Chondrocyte (in vitro differentiated cells): Measurements from ENCODE around the gene ROBO2. TPM values are rescaled to one million over a fixed set of nuclear protein-coding genes. Genes with fewer than 3 reads are reported as not detected.

Experiments
- DNase-seq: peaks from one replicate; pipeline ENCODE4 v3.0.0; 2021; ENCODE audit warnings: mixed read lengths, low spot score
- H3K27ac Mint-ChIP-seq: one replicate; pipeline ENCODE4 v1.8.0; 2021; ENCODE audit warnings: mild to moderate bottlenecking, moderate library complexity, mixed read lengths; ENCODE audit not compliant: unreplicated experiment
- H3K27me3 Mint-ChIP-seq: 2 replicates; pipeline ENCODE4 v1.8.0; 2021; ENCODE audit warnings: low read depth, mixed read lengths
- H3K36me3 Mint-ChIP-seq: 2 replicates; pipeline ENCODE4 v1.8.0; 2021; ENCODE audit warnings: low read depth, mixed read lengths
- H3K4me1 Mint-ChIP-seq: 2 replicates; pipeline ENCODE4 v1.8.0; 2021; ENCODE audit warnings: low read depth, mild to moderate bottlenecking, mixed read lengths
- H3K4me3 Mint-ChIP-seq: one replicate; pipeline ENCODE4 v1.8.0; 2021; ENCODE audit warnings: mild to moderate bottlenecking, moderate library complexity, mixed read lengths; ENCODE audit not compliant: unreplicated experiment
- H3K9me3 Mint-ChIP-seq: 2 replicates; pipeline ENCODE4 v1.8.0; 2021; ENCODE audit warnings: low read depth, mixed read lengths
- CTCF ChIP-seq: fragments of 200-600 bp; sonication (generic); IDR thresholded peaks from 2 replicates; pipeline ENCODE4 v1.5.0; 2021; ENCODE audit warnings: antibody characterized with exemption, mild to moderate bottlenecking, moderate library complexity
- total RNA-seq: library from RNA; stranded (reverse); gene quantifications from 3 replicates; pipeline ENCODE4 v1.2.1, GENCODE V29; 2021

The ROBO2 gene
- total RNA-seq, 1 donor from 2014 or later, result 1.7 TPM

GRCh38 chr3:77271306-77271705, 231.4 kb downstream of the ROBO2 start:
- H3K4me3 Mint-ChIP-seq, result no peak overlapping the region
- H3K27me3 Mint-ChIP-seq, result no peaks in the 10 kb centered on the region
- no peaks in the 10 kb centered on the region for H3K9me3 Mint-ChIP-seq
- TF ChIP-seq CTCF, result no peak
- H3K27ac Mint-ChIP-seq, result no peak overlapping the region
- no peaks in the 10 kb centered on the region for H3K36me3 Mint-ChIP-seq
- DNase-seq, result no peak
- H3K4me1 Mint-ChIP-seq, result no peaks in the 10 kb centered on the region

DNA sequence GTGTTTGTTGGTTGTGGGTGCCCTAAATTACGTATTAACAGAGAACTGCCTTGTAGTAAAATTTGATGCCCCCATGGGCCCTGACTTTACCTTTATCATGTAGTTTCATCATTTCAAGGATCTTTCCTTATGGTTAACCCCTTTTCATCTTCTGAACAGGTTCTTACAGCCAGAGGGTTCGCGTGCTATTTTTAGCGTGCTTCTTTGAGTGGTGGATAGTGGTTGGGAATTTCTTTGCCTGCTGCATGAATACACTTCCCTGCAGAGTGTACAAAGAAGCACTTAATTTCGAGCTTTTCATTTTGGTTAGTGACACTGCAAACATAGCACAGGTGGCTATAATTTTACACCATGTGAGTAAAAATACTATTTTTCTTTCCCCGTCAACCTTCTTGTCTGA, 231.8 kb downstream of the ROBO2 start:
- no peak overlapping the region for H3K27ac Mint-ChIP-seq

GRCh38 chr3:77279276-77279675, 239.4 kb downstream of the ROBO2 start:
- H3K27ac Mint-ChIP-seq, result no peak overlapping the region
- no peaks in the 10 kb centered on the region for H3K4me1 Mint-ChIP-seq

More for the DNA sequence above, 231.8 kb downstream of the ROBO2 start:
- Mint-ChIP-seq H3K27me3 (no peaks in the 10 kb centered on the region), H3K36me3 (no peaks in the 10 kb centered on the region), H3K9me3 (no peaks in the 10 kb centered on the region), H3K4me1 (no peaks in the 10 kb centered on the region), H3K4me3 (no peak overlapping the region)
- DNase-seq, result no peak
- no peak for TF ChIP-seq CTCF

DNA sequence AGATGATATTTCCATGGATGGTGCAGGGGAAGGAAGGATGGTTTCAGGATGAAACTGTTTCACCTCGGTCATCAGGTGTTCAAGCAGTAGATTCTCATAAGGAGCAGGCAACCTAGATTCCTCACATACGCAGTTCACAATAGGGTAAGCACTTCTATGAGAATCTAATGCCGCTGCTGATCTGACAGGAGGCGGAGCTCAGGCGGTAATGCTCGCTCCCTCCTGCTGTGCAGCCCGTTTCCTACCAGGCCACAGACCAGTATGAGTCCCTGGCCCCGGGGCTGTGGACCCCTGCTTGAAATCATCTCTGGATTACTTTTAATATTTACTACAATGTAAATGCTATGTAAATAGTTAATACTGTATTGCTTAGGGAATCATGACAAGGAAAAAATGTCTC, 241.8 kb downstream of the ROBO2 start:
- no peak overlapping the region for H3K4me3 Mint-ChIP-seq
- H3K36me3 Mint-ChIP-seq, result no peaks in the 10 kb centered on the region
- TF ChIP-seq CTCF, result no peak
- DNase-seq, result no peak
- no peak overlapping the region for H3K27ac Mint-ChIP-seq
- no peaks in the 10 kb centered on the region for H3K27me3 Mint-ChIP-seq
- no peaks in the 10 kb centered on the region for H3K4me1 Mint-ChIP-seq
- peaks cover 6% of the 10 kb centered on the region for H3K9me3 Mint-ChIP-seq

More at GRCh38 chr3:77279276-77279675, 239.4 kb downstream of the ROBO2 start:
- no peaks in the 10 kb centered on the region for H3K36me3 Mint-ChIP-seq
- H3K4me3 Mint-ChIP-seq, result no peak overlapping the region
- peaks cover 6% of the 10 kb centered on the region for H3K9me3 Mint-ChIP-seq
- TF ChIP-seq CTCF, result no peak
- no peaks in the 10 kb centered on the region for H3K27me3 Mint-ChIP-seq
- DNase-seq, result no peak

- TF ChIP-seq CTCF, result no peak
- no peak overlapping the region for H3K27ac Mint-ChIP-seq
These were observed 243.2 kb downstream of the ROBO2 start for GRCh38 chr3:77283108-77283507.

More at GRCh38 chr3:77283108-77283507, 243.2 kb downstream of the ROBO2 start:
- Mint-ChIP-seq H3K4me1 (no peaks in the 10 kb centered on the region), H3K4me3 (no peak overlapping the region), H3K9me3 (no peaks in the 10 kb centered on the region), H3K27me3 (no peaks in the 10 kb centered on the region), H3K36me3 (no peaks in the 10 kb centered on the region)
- DNase-seq, result no peak
